ENCODE measurements around the gene PSIP1.

The PSIP1 gene

GRCh38 chr9:15469406-15469805, 41.4 kb downstream of the PSIP1 start:
- H3K4me3 ChIP-seq (ENCODE audit: low read depth, low read length): no peak overlapping the region
- no peaks in the 10 kb centered on the region for H3K4me1 ChIP-seq
- no peaks in the 10 kb centered on the region for H3K27me3 ChIP-seq (ENCODE audit: control insufficient read depth, insufficient read depth, low read length)
- no peak overlapping the region for H3K27ac ChIP-seq
- H2AFZ ChIP-seq: no peak overlapping the region
- no peak overlapping the region for H3K9ac ChIP-seq
- no peaks in the 10 kb centered on the region for H3K36me3 ChIP-seq (ENCODE audit: control insufficient read depth, insufficient read depth, low read length)
- H3K79me2 ChIP-seq: no peaks in the 10 kb centered on the region
- TF ChIP-seq, protein P1, sequence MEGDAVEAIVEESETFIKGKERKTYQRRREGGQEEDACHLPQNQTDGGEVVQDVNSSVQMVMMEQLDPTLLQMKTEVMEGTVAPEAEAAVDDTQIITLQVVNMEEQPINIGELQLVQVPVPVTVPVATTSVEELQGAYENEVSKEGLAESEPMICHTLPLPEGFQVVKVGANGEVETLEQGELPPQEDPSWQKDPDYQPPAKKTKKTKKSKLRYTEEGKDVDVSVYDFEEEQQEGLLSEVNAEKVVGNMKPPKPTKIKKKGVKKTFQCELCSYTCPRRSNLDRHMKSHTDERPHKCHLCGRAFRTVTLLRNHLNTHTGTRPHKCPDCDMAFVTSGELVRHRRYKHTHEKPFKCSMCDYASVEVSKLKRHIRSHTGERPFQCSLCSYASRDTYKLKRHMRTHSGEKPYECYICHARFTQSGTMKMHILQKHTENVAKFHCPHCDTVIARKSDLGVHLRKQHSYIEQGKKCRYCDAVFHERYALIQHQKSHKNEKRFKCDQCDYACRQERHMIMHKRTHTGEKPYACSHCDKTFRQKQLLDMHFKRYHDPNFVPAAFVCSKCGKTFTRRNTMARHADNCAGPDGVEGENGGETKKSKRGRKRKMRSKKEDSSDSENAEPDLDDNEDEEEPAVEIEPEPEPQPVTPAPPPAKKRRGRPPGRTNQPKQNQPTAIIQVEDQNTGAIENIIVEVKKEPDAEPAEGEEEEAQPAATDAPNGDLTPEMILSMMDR (IDR thresholded peaks at IDR 0.05): no peak
- H3K4me2 ChIP-seq (ENCODE audit: low read length): no peak overlapping the region
- no peaks in the 10 kb centered on the region for H3K9me3 ChIP-seq (ENCODE audit: control insufficient read depth, low read length)

GRCh38 chr9:15468145-15468544, 42.6 kb downstream of the PSIP1 start:
- TF ChIP-seq, protein P1 (IDR thresholded peaks at IDR 0.05): no peak
- no peaks in the 10 kb centered on the region for H3K4me1 ChIP-seq
- H2AFZ ChIP-seq: no peak overlapping the region
- no peaks in the 10 kb centered on the region for H3K36me3 ChIP-seq (ENCODE audit: control insufficient read depth, insufficient read depth, low read length)
- H3K9me3 ChIP-seq (ENCODE audit: control insufficient read depth, low read length): no peaks in the 10 kb centered on the region
- no peaks in the 10 kb centered on the region for H3K27me3 ChIP-seq (ENCODE audit: control insufficient read depth, insufficient read depth, low read length)
- H3K4me2 ChIP-seq (ENCODE audit: low read length): no peak overlapping the region
- H3K9ac ChIP-seq: no peak overlapping the region
- H3K4me3 ChIP-seq (ENCODE audit: low read depth, low read length): no peak overlapping the region
- no peaks in the 10 kb centered on the region for H3K79me2 ChIP-seq
- no peak overlapping the region for H3K27ac ChIP-seq

- no peak overlapping the region for H3K4me2 ChIP-seq (ENCODE audit: low read length)
- TF ChIP-seq, protein P1 (IDR thresholded peaks at IDR 0.05): no peak
- no peak overlapping the region for H3K9ac ChIP-seq
- no peaks in the 10 kb centered on the region for H3K9me3 ChIP-seq (ENCODE audit: control insufficient read depth, low read length)
- no peaks in the 10 kb centered on the region for H3K27me3 ChIP-seq (ENCODE audit: control insufficient read depth, insufficient read depth, low read length)
- no peaks in the 10 kb centered on the region for H3K36me3 ChIP-seq (ENCODE audit: control insufficient read depth, insufficient read depth, low read length)
- no peak overlapping the region for H3K27ac ChIP-seq
- H3K4me1 ChIP-seq: no peaks in the 10 kb centered on the region
- H3K79me2 ChIP-seq: no peaks in the 10 kb centered on the region
- H3K4me3 ChIP-seq (ENCODE audit: low read depth, low read length): no peak overlapping the region
- no peak overlapping the region for H2AFZ ChIP-seq
Measured at GRCh38 chr9:15461601-15462000, 49.2 kb downstream of the PSIP1 start.

GRCh38 chr9:15461056-15461455, 49.7 kb downstream of the PSIP1 start:
- TF ChIP-seq, protein P1 (IDR thresholded peaks at IDR 0.05): no peak
- Histone ChIP-seq H3K36me3 (ENCODE audit: control insufficient read depth, insufficient read depth, low read length) (no peaks in the 10 kb centered on the region), H3K4me2 (ENCODE audit: low read length) (no peak overlapping the region), H2AFZ (no peak overlapping the region), H3K9me3 (ENCODE audit: control insufficient read depth, low read length) (no peaks in the 10 kb centered on the region), H3K9ac (no peak overlapping the region), H3K79me2 (no peaks in the 10 kb centered on the region), H3K27ac (no peak overlapping the region), H3K4me1 (no peaks in the 10 kb centered on the region), H3K27me3 (ENCODE audit: control insufficient read depth, insufficient read depth, low read length) (no peaks in the 10 kb centered on the region), H3K4me3 (ENCODE audit: low read depth, low read length) (no peak overlapping the region)

DNA sequence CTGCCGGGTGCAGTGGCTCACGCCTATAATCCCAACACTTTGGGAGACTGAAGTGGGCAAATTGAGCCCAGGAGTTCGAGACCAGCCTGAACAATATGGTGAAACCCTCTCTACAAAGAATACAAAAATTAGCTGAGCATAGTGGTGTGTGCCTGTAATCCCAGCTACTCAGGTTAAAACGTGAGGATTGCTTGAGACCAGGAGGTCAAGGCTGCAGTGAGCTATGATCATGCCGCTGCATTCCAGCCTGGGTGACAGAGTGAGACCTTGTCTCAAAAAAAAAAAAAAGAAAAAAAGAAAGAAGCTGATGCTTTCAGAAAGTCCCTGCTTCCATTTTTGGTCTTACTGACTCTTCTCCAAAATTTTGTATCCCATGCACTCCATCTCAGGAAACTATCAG, 56.8 kb downstream of the PSIP1 start:
- H3K36me3 ChIP-seq (ENCODE audit: control insufficient read depth, insufficient read depth, low read length): no peaks in the 10 kb centered on the region
- no peak overlapping the region for H3K27ac ChIP-seq
- H3K4me2 ChIP-seq (ENCODE audit: low read length): no peak overlapping the region
- H3K4me3 ChIP-seq (ENCODE audit: low read depth, low read length): no peak overlapping the region
- H3K79me2 ChIP-seq: no peaks in the 10 kb centered on the region
- H3K27me3 ChIP-seq (ENCODE audit: control insufficient read depth, insufficient read depth, low read length): no peaks in the 10 kb centered on the region
- no peak overlapping the region for H2AFZ ChIP-seq
- TF ChIP-seq, protein P1 (IDR thresholded peaks at IDR 0.05): no peak
- no peak overlapping the region for H3K9ac ChIP-seq
- H3K9me3 ChIP-seq (ENCODE audit: control insufficient read depth, low read length): no peaks in the 10 kb centered on the region
- no peaks in the 10 kb centered on the region for H3K4me1 ChIP-seq
